Measurements from ENCODE around the gene EMC8.

GRCh38 chr16:85781156-85781555 lies 18.2 kb downstream of the EMC8 start:
- TF ChIP-seq CTCF (IDR thresholded peaks at IDR 0.05; ENCODE audit: insufficient read depth, low read length, poor library complexity, severe bottlenecking), result no peak
- no peak for TF ChIP-seq EZH2phosphoT487 (conservative IDR thresholded peaks at IDR 0.05; ENCODE audit: low read length)
